ENCODE measurements around the gene TAGLN3. TPM values are rescaled to one million over a fixed set of nuclear protein-coding genes. Genes with fewer than 3 reads are reported as not detected.

TAGLN3 gene
- total RNA-seq, 2 donors from 2014 or later = 3.2 TPM; not detected in 1

- intact Hi-C loops (cut with DNase I) = no loop called here
- WGBS = 94% methylated on average over 2 of the region's 2 CpGs
- DNase-seq (ENCODE audit: low spot score) = no peak
- no peak for TF ChIP-seq POLR2AphosphoS5 (IDR thresholded peaks at IDR 0.05)
- no peak for TF ChIP-seq CTCF (IDR thresholded peaks at IDR 0.05)
- no peak for TF ChIP-seq POLR2A (IDR thresholded peaks at IDR 0.05)
- Histone ChIP-seq H3K27me3 (replicated peaks; ENCODE audit: insufficient read depth) (no peaks in the 10 kb centered on the region), H3K36me3 (no peaks in the 10 kb centered on the region), H3K9me3 (no peaks in the 10 kb centered on the region), H3K27ac (no peak overlapping the region), H3K4me1 (replicated peaks) (no peaks in the 10 kb centered on the region), H3K4me3 (no peak overlapping the region)
Measured at GRCh38 chr3:112009670-112010069, 10.9 kb downstream of the TAGLN3 start.

- H3K4me1 ChIP-seq (replicated peaks) = no peaks in the 10 kb centered on the region
- intact Hi-C loops (cut with DNase I) = no loop called here
- WGBS = 57% methylated on average over 3 of the region's 3 CpGs
- H3K4me3 ChIP-seq = no peak overlapping the region
- TF ChIP-seq POLR2AphosphoS5 (IDR thresholded peaks at IDR 0.05) (no peak), POLR2A (IDR thresholded peaks at IDR 0.05) (no peak), CTCF (IDR thresholded peaks at IDR 0.05) (no peak)
- no peak overlapping the region for H3K27ac ChIP-seq
- H3K9me3 ChIP-seq = no peaks in the 10 kb centered on the region
- H3K36me3 ChIP-seq = no peaks in the 10 kb centered on the region
- no peaks in the 10 kb centered on the region for H3K27me3 ChIP-seq (replicated peaks; ENCODE audit: insufficient read depth)
- DNase-seq (ENCODE audit: low spot score) = no peak
Measured at GRCh38 chr3:112010636-112011035, 11.9 kb downstream of the TAGLN3 start.

GRCh38 chr3:112011376-112011940 is 12.7 kb downstream of the TAGLN3 start:
- intact Hi-C loops (cut with DNase I) = no loop called here
- no peaks in the 10 kb centered on the region for H3K9me3 ChIP-seq
- no peak for DNase-seq (ENCODE audit: low spot score)
- whole genome bisulfite sequencing = 79% methylated on average over 6 of the region's 6 CpGs
- H3K27me3 ChIP-seq (replicated peaks; ENCODE audit: insufficient read depth) = no peaks in the 10 kb centered on the region
- TF ChIP-seq POLR2A (IDR thresholded peaks at IDR 0.05) (no peak), CTCF (IDR thresholded peaks at IDR 0.05) (no peak), POLR2AphosphoS5 (IDR thresholded peaks at IDR 0.05) (no peak)
- no peak overlapping the region for H3K4me3 ChIP-seq
- H3K27ac ChIP-seq = no peak overlapping the region
- no peaks in the 10 kb centered on the region for H3K36me3 ChIP-seq
- no peaks in the 10 kb centered on the region for H3K4me1 ChIP-seq (replicated peaks)

- DNase-seq (ENCODE audit: low spot score) = no peak
- intact Hi-C loops (cut with DNase I) = no loop called here
- WGBS = 66% methylated on average over 6 of the region's 6 CpGs
- Histone ChIP-seq H3K27ac (no peak overlapping the region), H3K9me3 (no peaks in the 10 kb centered on the region), H3K27me3 (replicated peaks; ENCODE audit: insufficient read depth) (no peaks in the 10 kb centered on the region), H3K4me3 (no peak overlapping the region), H3K36me3 (no peaks in the 10 kb centered on the region), H3K4me1 (replicated peaks) (no peaks in the 10 kb centered on the region)
- TF ChIP-seq CTCF (IDR thresholded peaks at IDR 0.05) = no peak
- TF ChIP-seq POLR2A (IDR thresholded peaks at IDR 0.05) = no peak
- TF ChIP-seq POLR2AphosphoS5 (IDR thresholded peaks at IDR 0.05) = no peak
Measured at GRCh38 chr3:112012205-112012992, 13.7 kb downstream of the TAGLN3 start.
